ENCODE results near the gene RP2. TPM values are rescaled to one million over a fixed set of nuclear protein-coding genes. Genes with fewer than 3 reads are reported as not detected.

RP2 gene
- total RNA-seq, 1 donor from 2014 or later = 22.0 TPM

DNA sequence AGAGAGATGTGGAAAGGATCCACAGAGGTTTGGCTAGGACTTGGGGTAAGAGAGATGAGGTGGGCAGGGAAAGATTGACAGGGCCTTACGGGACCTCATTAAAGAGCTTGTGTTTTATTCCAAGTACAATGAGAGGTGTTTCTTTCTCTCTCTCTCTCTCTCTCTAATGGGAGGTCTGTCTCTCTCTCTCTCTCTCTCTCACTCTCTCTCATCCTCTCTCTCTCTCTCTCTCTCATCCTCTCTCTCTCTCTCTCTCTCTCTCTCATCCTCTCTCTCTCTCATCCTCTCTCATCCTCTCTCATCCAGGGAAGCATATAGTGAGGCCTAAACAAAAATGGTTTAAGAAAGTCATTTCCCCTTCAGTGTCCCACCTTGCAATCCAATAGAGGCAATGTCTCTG lies 80.8 kb downstream of the RP2 start:
- DNase-seq (ENCODE audit: low read depth in 2 of 2) = no peak

DNA sequence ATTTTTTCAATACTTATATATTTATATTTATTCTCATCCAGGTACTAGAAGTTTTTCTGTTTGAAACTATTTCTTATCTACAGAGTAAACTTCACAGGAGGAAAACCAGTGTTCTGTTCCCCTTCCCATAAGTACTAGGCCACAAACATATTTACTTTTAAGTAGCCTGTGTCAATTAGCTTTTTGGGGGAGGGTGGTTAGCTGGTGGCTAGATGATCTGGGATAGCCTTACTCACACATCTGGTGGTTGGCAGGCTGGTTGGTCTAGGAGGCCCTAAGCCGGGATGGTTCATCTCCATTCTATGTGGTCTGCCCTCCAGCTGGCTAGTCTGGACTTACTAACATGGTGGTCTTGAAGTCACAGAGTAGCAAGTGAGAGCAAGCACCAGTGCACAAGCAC lies 81.6 kb downstream of the RP2 start:
- DNase-seq (ENCODE audit: low read depth in 2 of 2) = no peak

DNA sequence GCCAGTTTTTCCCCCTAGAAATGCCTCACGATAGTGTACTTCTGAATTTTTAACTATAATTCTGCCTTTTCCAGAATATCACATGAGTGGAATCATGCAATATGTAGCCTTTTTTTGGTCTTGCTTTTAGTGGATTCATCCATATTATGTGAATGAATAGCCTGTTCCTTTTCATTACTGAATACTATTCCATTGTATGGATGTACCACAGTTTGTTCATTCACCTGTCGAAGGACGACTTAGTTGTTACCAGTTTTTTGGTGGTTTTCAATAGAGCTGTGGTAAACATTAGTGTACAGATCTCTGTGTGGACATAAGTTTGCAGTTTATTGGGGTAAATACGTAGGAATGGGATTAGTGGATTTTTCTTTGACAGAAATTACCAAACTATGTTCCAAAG lies 83.4 kb downstream of the RP2 start:
- no peak for DNase-seq (ENCODE audit: low read depth in 2 of 2)

DNA sequence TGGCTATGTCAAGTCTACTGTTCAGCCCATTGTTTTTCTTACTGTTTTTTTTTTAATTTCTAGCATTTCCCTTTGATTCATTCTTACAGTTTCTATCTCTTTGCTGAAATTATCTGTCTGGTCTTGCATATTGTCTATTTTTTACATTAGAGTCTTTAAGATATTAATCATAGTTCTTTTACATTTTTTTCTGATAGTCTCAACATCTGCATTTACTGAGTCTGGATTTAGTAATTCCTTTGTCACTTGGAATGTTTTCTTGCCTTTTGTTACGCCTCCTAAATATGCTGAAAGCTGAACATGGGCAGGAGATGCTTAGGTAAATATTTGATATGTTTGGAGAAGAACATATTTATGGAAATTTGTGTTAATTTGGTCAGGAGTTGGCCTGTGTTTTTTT lies 85.8 kb downstream of the RP2 start:
- no peak for DNase-seq (ENCODE audit: low read depth in 2 of 2)

DNA sequence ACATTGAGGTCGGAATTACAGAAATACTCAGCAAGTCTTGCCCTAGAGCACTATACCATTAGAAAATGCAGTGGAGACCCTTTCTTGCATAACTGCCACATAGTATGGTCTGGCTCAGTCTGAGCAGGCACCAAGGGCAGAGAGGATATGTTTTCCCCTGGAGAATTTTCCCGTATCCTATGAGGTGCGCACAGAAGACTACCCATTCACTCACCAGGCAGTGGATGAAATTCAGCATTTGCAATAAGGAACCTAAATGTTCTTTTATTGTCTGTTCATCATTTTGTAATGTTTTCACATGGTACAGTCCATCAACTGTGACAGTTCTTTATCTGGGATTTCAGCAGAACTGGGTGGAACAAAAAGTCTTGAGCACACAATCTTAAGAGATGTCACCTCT lies 90.9 kb downstream of the RP2 start:
- no peak for DNase-seq (ENCODE audit: low read depth in 2 of 2)

DNA sequence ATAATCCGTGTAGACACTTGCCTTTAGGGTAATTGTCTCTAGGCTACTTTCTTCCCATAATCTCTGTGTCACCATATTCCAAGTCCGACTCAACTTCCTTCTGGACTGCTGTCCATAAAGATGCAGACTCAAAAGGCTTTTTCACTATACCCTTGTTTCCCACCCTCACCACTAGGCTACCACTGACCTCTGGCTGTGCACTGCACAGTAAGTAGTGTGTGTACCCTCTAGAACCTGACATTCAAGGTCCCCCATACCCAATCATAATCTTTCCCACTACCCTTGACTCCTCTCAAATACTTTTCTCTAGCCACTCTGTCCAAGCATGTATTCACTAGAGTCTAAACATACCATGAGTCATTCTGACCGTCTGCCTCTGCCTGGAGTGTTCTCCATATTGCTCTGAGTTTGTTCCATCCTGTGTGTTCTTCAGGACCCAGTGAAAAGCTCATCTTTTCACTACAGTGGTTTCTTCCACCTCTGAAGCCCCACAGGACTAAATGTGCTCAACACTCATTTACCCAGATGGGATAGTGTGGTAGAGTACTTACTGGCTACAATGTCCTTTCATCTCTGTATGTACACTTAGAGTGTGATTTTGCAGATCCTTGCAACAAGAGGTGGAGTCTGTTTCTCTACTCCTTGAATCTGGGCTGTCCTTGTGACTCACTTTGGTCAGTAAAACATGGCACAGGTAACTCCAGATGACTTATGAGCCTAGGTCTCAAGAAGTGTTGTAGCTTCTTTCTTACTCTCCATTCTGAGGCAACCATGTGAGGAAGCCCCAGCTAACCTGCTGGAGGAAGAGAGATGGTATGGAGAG lies 92.8 kb downstream of the RP2 start:
- DNase-seq (ENCODE audit: low read depth in 2 of 2) = peak; percentile 9 to 47

Other genes starting within 250 kb of the RP2 start
- 6.8 and 9.3 TPM in 2 replicates for gene SLC9A7, start 77.9 kb upstream of the RP2 start, total RNA-seq
- 7.1 and 8.9 TPM in 2 replicates for gene JADE3, start 75.4 kb downstream of the RP2 start, total RNA-seq
- gene RGN, start 241.4 kb downstream of the RP2 start, total RNA-seq = 0.20 and 0.65 TPM in 2 replicates

Measured in lung microvascular endothelial cell (primary cell).